Neural crest cell (in vitro differentiated cells): ENCODE measurements around the gene CAPN9. TPM values are rescaled to one million over a fixed set of nuclear protein-coding genes. Genes with fewer than 3 reads are reported as not detected.
"Not testable (repeated sequence)": the region's sequence is repeated elsewhere in the genome, so short reads cannot be mapped to it uniquely, and the experiment has no call there.

ENCODE experiments used
- DNase-seq: peaks from one replicate; pipeline ENCODE4 v3.0.0; 2021; ENCODE audit warnings: low read depth, mixed read lengths, low spot score
- H3K27ac Mint-ChIP-seq: one replicate; pipeline ENCODE4 v1.8.0; 2021; ENCODE audit warnings: mild to moderate bottlenecking, mixed read lengths; ENCODE audit not compliant: unreplicated experiment
- H3K27me3 Mint-ChIP-seq: 2 replicates; pipeline ENCODE4 v1.8.0; 2021; ENCODE audit warnings: low read depth, mild to moderate bottlenecking, mixed read lengths
- H3K36me3 Mint-ChIP-seq: 2 replicates; pipeline ENCODE4 v1.8.0; 2021; ENCODE audit warnings: low read depth, mild to moderate bottlenecking, mixed read lengths
- H3K4me1 Mint-ChIP-seq: 2 replicates; pipeline ENCODE4 v1.8.0; 2021; ENCODE audit warnings: mixed read lengths
- H3K4me3 Mint-ChIP-seq: one replicate; pipeline ENCODE4 v1.8.0; 2021; ENCODE audit warnings: mild to moderate bottlenecking, mixed read lengths
- H3K9me3 Mint-ChIP-seq: 2 replicates; pipeline ENCODE4 v1.8.0; 2021; ENCODE audit warnings: mixed read lengths
- total RNA-seq: library from RNA; stranded (reverse); gene quantifications from 2 replicates; pipeline ENCODE4 v1.2.1, GENCODE V29; 2021
- TF ChIP-seq, protein P1 (sequence below): fragments of 200-600 bp; sonication (generic); conservative IDR thresholded peaks from 2 replicates; pipeline ENCODE4 v1.5.0; 2021; ENCODE audit warnings: antibody characterized with exemption, mild to moderate bottlenecking

Gene CAPN9
- total RNA-seq, 1 donor from 2014 or later, result 4.0 TPM

DNA sequence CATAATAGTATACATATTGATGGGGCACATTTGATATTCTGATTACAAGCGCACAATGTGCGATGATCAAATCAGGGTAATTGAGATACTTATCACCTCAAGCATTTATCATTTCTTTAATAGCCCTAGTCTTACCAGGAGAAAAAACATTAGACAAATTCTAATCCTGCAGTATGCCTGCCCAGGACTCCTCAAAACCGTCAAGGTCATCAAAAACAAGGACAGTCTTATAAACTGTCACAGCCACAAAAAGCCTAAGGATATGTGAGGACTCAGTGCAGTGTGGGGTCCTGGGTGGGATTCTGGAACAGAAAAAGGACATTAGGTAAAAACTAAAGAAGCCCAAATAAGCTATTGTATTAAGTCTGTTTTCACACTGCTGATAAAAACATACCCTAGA, 19.1 kb downstream of the CAPN9 start:
- Mint-ChIP-seq H3K27ac (no peak overlapping the region), H3K27me3 (no peaks in the 10 kb centered on the region), H3K36me3 (no peaks in the 10 kb centered on the region), H3K4me1 (peaks cover 8% of the 10 kb centered on the region), H3K9me3 (peaks cover 2% of the 10 kb centered on the region), H3K4me3 (no peak overlapping the region)
- no peak for DNase-seq
- TF ChIP-seq, protein P1, sequence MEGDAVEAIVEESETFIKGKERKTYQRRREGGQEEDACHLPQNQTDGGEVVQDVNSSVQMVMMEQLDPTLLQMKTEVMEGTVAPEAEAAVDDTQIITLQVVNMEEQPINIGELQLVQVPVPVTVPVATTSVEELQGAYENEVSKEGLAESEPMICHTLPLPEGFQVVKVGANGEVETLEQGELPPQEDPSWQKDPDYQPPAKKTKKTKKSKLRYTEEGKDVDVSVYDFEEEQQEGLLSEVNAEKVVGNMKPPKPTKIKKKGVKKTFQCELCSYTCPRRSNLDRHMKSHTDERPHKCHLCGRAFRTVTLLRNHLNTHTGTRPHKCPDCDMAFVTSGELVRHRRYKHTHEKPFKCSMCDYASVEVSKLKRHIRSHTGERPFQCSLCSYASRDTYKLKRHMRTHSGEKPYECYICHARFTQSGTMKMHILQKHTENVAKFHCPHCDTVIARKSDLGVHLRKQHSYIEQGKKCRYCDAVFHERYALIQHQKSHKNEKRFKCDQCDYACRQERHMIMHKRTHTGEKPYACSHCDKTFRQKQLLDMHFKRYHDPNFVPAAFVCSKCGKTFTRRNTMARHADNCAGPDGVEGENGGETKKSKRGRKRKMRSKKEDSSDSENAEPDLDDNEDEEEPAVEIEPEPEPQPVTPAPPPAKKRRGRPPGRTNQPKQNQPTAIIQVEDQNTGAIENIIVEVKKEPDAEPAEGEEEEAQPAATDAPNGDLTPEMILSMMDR, result no peak

DNA sequence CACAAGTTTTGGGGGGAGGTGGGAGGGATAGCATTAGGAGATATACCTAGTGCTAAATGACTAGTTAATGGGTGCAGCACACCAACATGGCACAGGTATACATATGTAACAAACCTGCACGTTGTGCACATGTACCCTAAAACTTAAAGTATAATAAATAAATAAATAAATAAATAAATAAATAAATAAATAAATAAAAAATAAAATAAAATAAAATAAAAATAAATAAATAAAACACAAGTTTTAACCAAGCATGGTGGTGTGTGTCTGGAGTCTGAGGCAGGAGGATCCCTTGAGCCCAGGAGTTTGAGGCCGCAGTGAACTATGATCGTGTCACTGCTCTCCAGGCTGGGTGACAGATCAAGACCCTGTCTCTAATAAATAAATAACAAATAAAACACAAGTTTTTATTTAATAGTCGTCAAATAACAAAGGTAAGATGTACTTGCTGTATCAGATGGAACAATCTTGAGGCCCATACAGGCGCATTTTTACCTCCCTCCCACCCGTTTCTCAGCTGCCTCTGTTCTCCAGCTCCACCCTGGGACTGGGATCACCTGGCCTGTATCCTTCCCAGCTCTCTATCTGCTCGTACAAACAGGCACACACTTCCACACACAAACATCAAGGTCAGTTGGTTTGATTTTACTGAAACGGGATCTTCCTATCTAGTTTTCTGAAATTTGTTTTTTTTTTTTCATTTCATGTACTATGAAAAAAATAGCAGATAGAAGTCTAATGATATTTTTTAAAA, 20.8 kb downstream of the CAPN9 start:
- H3K4me1 Mint-ChIP-seq, H3K9me3 Mint-ChIP-seq, H3K27ac Mint-ChIP-seq, DNase-seq, H3K27me3 Mint-ChIP-seq, H3K4me3 Mint-ChIP-seq, H3K36me3 Mint-ChIP-seq: not testable (repeated sequence)

DNA sequence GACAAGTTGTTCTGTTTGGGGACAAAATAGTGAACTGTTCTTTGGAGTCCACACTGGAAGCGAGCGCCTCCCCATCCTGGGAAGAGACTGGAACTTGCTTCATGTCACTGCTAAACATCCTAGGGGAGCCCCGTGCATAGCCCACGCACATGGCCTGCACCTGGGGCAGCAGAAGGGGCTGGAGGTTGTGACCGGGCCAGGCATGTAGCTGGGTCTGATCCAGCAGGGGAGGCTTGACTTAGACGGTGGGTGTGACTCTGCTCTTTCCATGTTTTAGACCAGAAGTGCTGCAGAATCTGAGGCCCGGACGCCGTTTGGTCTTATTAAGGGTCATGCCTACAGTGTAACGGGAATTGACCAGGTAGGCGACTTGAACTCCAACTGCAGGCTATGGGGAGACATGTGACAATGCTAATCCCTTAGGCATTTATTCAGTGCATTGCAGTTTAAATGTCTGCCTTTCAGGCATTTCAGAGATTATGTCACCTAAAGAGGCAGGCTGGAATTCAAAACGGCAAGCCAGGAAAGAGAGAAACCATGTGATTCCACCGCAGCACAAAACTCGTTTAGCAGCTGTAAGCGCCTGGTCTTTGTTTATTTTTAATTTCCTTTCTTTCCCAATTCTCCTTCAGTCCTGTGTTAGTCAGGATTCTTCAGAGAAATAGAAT, 21.8 kb downstream of the CAPN9 start:
- TF ChIP-seq, protein P1, result no peak
- no peak overlapping the region for H3K27ac Mint-ChIP-seq

DNA sequence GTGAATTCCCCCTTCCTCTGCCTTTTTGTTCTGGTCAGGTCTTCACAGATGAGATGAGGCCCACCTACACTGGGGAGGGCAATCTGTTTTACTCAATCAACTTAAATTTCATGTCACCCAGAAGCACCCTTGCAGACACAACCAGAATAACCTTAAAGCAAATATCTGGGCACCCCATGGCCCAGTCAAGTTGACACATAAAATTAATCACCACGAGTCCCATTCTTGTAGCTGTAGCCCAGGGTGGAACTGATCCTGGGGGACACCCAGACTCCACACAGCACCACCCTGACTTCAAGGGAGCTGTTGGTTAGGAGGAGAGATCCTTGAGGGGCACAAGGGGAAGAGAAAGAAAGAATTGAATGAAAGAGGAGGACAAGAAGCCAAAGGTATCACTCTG, 23.1 kb downstream of the CAPN9 start:
- H3K9me3 Mint-ChIP-seq, result peaks cover 2% of the 10 kb centered on the region
- no peak for DNase-seq
- no peaks in the 10 kb centered on the region for H3K4me1 Mint-ChIP-seq
- TF ChIP-seq, protein P1, result no peak
- H3K36me3 Mint-ChIP-seq, result no peaks in the 10 kb centered on the region
- H3K27ac Mint-ChIP-seq, result peak overlapping the region; percentile 12
- H3K4me3 Mint-ChIP-seq, result no peak overlapping the region
- H3K27me3 Mint-ChIP-seq, result no peaks in the 10 kb centered on the region

More for the DNA sequence above, 21.8 kb downstream of the CAPN9 start:
- Mint-ChIP-seq H3K4me3 (no peak overlapping the region), H3K9me3 (peaks cover 2% of the 10 kb centered on the region), H3K4me1 (no peaks in the 10 kb centered on the region), H3K36me3 (no peaks in the 10 kb centered on the region), H3K27me3 (no peaks in the 10 kb centered on the region)
- no peak for DNase-seq

DNA sequence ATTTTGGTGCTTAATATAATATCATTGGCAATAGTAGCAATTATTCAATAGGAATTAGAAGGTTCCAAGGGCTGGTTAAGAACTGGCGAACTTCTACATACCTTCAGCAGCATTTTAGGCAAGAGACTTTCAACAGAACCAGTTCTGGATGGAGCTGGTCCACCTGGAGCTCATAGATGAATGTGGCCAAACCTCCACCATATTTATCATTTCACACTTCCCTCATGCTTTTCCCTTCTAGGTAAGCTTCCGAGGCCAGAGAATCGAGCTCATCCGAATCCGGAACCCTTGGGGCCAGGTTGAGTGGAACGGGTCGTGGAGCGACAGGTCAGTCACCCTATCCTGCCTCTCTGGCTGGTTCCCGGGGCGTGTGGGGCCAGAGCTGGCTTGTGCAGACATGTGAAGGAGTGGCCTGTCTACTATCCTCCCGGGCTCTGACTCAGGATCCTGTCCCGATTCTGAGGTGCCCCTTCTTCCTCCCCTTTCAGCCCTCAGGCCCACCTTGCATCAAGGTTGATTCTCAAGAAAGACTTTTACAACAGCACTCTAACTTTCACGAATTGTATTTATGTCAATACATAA, 24.7 kb downstream of the CAPN9 start:
- no peak for DNase-seq
- Mint-ChIP-seq H3K27me3 (no peaks in the 10 kb centered on the region), H3K27ac (no peak overlapping the region), H3K9me3 (no peaks in the 10 kb centered on the region), H3K4me3 (no peak overlapping the region), H3K4me1 (no peaks in the 10 kb centered on the region), H3K36me3 (no peaks in the 10 kb centered on the region)
- TF ChIP-seq, protein P1, result no peak
